ENCODE measurements around the gene IQSEC1. TPM values are rescaled to one million over a fixed set of nuclear protein-coding genes. Genes with fewer than 3 reads are reported as not detected.
"Not testable (repeated sequence)": the region's sequence is repeated elsewhere in the genome, so short reads cannot be mapped to it uniquely, and the experiment has no call there.

Gene IQSEC1
- total RNA-seq, 1 donor from 2014 or later, result 81.2 TPM

GRCh38 chr3:12892840-12893189 lies 180.4 kb downstream of the IQSEC1 start:
- DNase-seq (ENCODE audit: missing footprints) (no peak), ATAC-seq (no peak)
- intact Hi-C loops (cut with DNase I), result loop anchor here (1.0 to 5.0 kb wide), 2 partner anchors 25 to 89 kb away; no protein-coding TSS in a partner anchor

- intact Hi-C loops (cut with DNase I), result loop anchor here (1.0 to 5.0 kb wide), 2 partner anchors 24 to 90 kb away; no protein-coding TSS in a partner anchor
- DNase-seq (ENCODE audit: missing footprints) (peak; percentile 48), ATAC-seq (peak; percentile 53)
These were observed 181.0 kb downstream of the IQSEC1 start for GRCh38 chr3:12891985-12892839.

- intact Hi-C loops (cut with DNase I), result loop anchor here (5.0 kb wide), 1 partner anchor 91 kb away; no protein-coding TSS in a partner anchor
- ATAC-seq, result no peak
- DNase-seq (ENCODE audit: missing footprints), result no peak
These were observed 181.7 kb downstream of the IQSEC1 start for GRCh38 chr3:12891391-12891984.

- peak; percentile 21 for DNase-seq (ENCODE audit: missing footprints)
- intact Hi-C loops (cut with DNase I), result loop anchor here (5.0 kb wide), 1 partner anchor 92 kb away; no protein-coding TSS in a partner anchor
- no peak for ATAC-seq
These were observed 182.4 kb downstream of the IQSEC1 start for GRCh38 chr3:12890610-12891390.

- intact Hi-C loops (cut with DNase I), result no loop called here
- ATAC-seq (peak; percentile 49), DNase-seq (ENCODE audit: missing footprints) (no peak)
These were observed 186.5 kb downstream of the IQSEC1 start for GRCh38 chr3:12886736-12887135.

- DNase-seq (ENCODE audit: missing footprints) (no peak), ATAC-seq (no peak)
These were observed 187.0 kb downstream of the IQSEC1 start for GRCh38 chr3:12886106-12886679.

GRCh38 chr3:12885583-12885930 lies 187.7 kb downstream of the IQSEC1 start:
- ATAC-seq, result no peak
- intact Hi-C loops (cut with DNase I), result no loop called here
- DNase-seq (ENCODE audit: missing footprints), result no peak

More at GRCh38 chr3:12886106-12886679, 187.0 kb downstream of the IQSEC1 start:
- intact Hi-C loops (cut with DNase I), result no loop called here

GRCh38 chr3:12884790-12885582 lies 188.2 kb downstream of the IQSEC1 start:
- ATAC-seq (no peak), DNase-seq (ENCODE audit: missing footprints) (no peak)
- intact Hi-C loops (cut with DNase I), result no loop called here

GRCh38 chr3:12884186-12884680 lies 189.0 kb downstream of the IQSEC1 start:
- ATAC-seq (peak; percentile 83), DNase-seq (ENCODE audit: missing footprints) (no peak)
- intact Hi-C loops (cut with DNase I), result no loop called here

- intact Hi-C loops (cut with DNase I), result no loop called here
- ATAC-seq, result no peak
These were observed 190.6 kb downstream of the IQSEC1 start for GRCh38 chr3:12882336-12883310.

GRCh38 chr3:12881858-12882257 lies 191.4 kb downstream of the IQSEC1 start:
- intact Hi-C loops (cut with DNase I); DNase-seq (ENCODE audit: missing footprints): not testable (repeated sequence)

More at GRCh38 chr3:12882336-12883310, 190.6 kb downstream of the IQSEC1 start:
- DNase-seq (ENCODE audit: missing footprints), result no peak

GRCh38 chr3:12879191-12879815 lies 193.9 kb downstream of the IQSEC1 start:
- intact Hi-C loops (cut with DNase I), result no loop called here
- no peak for ATAC-seq
- no peak for DNase-seq (ENCODE audit: missing footprints)

More at GRCh38 chr3:12881858-12882257, 191.4 kb downstream of the IQSEC1 start:
- ATAC-seq, result not testable (repeated sequence)

GRCh38 chr3:12878758-12879157 lies 194.5 kb downstream of the IQSEC1 start:
- DNase-seq (ENCODE audit: missing footprints); ATAC-seq; intact Hi-C loops (cut with DNase I): not testable (repeated sequence)

- no peak for ATAC-seq
- no peak for DNase-seq (ENCODE audit: missing footprints)
- intact Hi-C loops (cut with DNase I), result no loop called here
These were observed 195.1 kb downstream of the IQSEC1 start for GRCh38 chr3:12878141-12878574.

- no peak for ATAC-seq
These were observed 196.2 kb downstream of the IQSEC1 start for GRCh38 chr3:12877040-12877439.

More at GRCh38 chr3:12877040-12877439, 196.2 kb downstream of the IQSEC1 start:
- intact Hi-C loops (cut with DNase I), result no loop called here
- DNase-seq (ENCODE audit: missing footprints), result no peak
